ENCODE measurements around the gene ACBD4.

GRCh38 chr17:45098869-45099616 is 36.4 kb upstream of the ACBD4 start:
- TF ChIP-seq, protein P1, sequence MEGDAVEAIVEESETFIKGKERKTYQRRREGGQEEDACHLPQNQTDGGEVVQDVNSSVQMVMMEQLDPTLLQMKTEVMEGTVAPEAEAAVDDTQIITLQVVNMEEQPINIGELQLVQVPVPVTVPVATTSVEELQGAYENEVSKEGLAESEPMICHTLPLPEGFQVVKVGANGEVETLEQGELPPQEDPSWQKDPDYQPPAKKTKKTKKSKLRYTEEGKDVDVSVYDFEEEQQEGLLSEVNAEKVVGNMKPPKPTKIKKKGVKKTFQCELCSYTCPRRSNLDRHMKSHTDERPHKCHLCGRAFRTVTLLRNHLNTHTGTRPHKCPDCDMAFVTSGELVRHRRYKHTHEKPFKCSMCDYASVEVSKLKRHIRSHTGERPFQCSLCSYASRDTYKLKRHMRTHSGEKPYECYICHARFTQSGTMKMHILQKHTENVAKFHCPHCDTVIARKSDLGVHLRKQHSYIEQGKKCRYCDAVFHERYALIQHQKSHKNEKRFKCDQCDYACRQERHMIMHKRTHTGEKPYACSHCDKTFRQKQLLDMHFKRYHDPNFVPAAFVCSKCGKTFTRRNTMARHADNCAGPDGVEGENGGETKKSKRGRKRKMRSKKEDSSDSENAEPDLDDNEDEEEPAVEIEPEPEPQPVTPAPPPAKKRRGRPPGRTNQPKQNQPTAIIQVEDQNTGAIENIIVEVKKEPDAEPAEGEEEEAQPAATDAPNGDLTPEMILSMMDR (IDR thresholded peaks at IDR 0.05; ENCODE audit: low read depth, low read length): peak; percentile 87
- TF ChIP-seq EZH2phosphoT487 (IDR thresholded peaks at IDR 0.05; ENCODE audit: low read depth): no peak

Data from OCI-LY3 (cell line).